H4 (cell line): ENCODE measurements around the gene CRTC1. TPM values are rescaled to one million over a fixed set of nuclear protein-coding genes. Genes with fewer than 3 reads are reported as not detected.

Experiments
- DNase-seq: peaks from one replicate; pipeline ENCODE4 v3.0.0-alpha.2; 2015; ENCODE audit warnings: low spot score
- total RNA-seq: library from RNA; depleted of rRNA; stranded (reverse); fragments of >200 nt; shearing (Covaris generic); gene quantifications from 2 replicates; pipeline ENCODE4 v1.2.3, GENCODE V29; 2014

CRTC1 gene
- total RNA-seq, 1 experiment from 2014 or later: 2.3 TPM

DNA sequence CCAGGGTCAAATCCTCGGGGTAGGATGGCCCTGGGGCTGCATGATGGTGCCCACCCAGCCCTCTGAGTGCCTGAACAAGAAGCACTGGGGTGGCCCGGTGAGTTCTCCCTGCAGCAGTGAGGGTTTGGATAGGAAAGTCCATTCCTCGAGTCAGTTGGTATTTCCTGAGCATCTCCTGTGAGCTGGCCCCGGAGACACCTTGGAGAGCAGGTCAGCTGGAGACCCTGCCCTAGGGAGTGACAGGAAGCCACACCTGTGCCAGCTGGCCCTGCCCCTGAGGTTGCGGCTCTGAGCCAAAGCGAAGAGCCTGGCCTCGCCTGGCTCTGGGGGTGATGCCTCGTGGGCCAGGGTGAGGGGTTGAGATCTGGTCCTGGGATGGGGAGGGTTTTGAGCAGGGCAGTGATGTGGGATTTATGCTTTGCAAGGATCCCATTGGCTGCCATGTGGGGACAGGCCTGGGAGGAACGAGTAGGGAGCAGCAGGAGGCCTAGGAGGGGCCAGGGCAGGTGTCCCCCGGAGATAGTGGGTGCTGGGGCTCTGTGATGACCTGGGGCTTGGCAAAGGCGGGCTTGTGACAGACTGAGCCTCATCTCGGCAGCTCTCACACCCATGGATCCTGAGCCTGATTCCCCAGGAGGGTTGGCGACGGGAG, 16.0 kb downstream of the CRTC1 start:
- DNase-seq: no peak

DNA sequence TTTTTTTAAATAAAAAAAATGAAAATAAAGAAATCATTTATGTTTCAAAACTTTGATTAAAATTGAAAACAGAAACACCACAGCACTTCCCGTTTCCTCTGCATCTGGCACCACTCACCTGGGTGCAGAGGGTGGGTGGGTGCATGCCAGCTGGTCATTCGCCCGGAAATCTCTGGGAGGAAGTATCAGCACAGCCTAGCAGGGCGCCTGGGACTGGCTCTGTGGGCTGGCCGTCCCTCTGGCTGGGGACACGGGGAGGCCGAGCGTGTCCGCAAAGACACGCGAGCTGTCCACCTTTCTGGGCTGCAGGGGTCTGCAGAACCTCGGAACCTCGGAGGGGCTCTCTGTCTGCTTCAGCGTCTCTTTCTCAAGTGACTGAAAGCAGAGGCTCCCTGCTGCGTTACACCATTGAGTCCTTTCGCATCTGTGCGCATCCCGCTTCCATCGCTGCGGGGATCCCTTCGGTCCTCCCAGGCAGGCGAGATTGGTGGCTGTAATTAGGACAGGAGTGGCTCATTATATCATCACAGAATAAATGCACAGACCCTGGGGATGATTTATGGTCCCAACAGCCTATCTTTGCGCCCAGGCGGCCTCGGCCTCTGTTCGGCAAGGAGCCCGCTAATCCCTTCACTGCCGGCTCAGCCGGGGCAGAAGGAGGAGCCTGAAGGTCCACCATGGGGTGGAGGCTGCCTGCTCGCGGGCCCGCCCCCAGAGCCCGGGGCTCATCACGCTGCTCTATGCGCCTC, 17.2 kb downstream of the CRTC1 start:
- no peak for DNase-seq

DNA sequence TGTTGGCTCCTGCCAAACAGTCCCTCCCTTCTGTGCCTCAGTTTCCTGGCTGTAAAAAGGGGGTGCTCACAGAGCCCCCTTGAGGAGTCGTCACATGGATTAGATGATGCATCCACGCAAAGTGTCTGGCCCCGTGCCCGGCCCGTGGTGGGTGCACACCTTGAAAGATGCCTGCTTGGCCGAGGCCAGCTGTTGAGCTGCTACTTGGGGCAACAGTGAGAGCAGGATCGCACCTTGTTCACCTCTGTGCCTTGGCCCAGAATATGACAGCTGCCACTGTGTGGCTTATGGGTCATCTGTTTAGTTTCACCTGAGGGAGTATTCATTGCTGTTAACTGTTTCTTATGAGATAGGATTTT, 17.7 kb downstream of the CRTC1 start:
- no peak for DNase-seq

DNA sequence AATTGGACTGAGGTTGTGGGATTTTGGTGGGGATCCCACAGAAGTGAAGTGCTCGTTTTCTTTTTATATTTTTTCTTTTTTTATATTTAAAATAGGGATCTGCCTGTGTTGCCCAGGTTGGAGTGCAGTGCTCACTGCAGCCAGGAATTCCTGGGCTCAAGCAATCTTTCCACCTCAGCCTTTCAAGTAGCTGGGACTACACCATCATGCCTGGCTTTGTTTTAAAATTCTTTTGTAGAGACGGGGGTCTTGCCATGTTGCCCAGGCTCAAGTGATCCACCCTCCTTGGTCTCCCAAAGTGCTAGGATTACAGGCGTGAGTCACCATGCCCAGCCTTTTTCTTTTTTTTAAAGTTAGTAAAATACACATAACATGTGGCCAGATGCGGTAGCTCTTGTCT, 20.6 kb downstream of the CRTC1 start:
- no peak for DNase-seq

DNA sequence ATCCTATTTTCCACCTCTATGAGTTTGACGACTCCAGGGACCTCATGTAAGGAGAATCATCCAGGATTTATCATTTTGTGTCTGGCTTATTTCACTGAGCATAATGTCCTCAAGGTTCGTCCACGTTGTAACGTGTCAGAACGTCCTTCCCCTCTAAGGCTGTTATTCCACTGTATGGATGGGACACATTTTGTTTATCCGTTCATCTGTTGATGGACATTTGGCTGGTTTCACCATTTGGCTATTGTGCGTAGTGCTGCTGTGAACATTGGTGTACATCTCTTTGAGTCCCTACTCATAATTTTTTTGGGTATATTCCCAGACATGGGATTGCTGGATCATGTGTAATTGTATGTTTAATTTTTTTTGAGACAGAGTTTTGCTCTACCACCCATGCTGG, 21.5 kb downstream of the CRTC1 start:
- no peak for DNase-seq

DNA sequence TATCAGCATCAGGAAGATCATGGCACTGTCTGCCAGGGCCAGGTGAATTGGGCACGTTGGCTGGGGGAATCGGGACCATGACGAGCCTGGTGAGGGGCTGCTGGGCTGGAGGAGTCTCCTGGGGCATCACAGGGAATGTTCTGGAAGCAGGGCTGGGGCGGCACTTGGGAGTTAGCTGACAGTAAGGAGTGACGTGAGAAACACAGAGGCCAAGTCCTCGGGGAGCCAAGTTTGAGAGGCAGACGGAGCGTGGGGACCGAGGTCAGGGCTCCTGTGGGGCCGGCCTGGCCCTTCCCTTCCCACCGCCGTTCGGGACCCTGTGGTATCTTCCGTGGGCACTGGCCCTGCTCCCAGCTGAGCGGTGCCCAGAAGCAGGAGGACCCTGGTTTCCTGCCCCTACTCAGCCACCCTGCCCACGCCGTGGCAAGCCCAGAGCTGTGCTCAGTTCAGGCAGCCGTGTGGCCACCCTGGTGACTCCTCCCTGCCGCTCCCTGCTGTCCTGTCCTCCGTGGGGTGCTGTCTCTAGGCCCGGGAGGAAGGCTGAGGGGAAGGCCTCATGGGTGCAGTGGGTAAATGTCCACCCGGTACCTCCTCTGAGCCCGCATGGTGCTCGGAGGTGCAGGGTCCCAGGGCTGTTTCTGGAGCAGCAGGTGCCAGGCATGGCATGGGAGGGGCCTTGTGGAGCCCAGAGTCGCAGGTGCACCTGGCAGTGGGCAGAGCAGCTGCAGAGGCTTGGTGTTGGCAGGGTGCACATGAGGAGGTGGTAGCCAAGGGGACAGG, 25.2 kb downstream of the CRTC1 start:
- DNase-seq: no peak

DNA sequence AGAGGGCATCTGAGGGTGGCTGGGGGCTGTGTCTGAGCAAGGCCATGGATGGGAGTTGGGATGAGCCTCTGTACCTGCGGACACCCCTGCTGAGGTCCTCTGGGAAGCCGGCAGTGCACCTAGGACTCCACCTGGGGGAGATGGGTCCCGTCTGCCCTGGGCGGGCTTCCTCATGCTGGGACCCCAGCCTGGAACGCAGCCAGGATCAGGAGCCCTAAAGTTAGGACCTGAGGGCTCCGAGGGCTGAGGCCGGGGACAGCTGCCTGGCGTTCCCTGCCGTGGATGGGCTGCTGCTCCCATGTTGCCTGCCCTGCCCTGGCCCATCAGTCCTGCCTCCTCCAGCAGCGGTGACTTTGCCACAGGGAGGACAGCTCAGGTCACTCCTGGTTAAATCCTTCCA, 26.1 kb downstream of the CRTC1 start:
- DNase-seq: no peak

DNA sequence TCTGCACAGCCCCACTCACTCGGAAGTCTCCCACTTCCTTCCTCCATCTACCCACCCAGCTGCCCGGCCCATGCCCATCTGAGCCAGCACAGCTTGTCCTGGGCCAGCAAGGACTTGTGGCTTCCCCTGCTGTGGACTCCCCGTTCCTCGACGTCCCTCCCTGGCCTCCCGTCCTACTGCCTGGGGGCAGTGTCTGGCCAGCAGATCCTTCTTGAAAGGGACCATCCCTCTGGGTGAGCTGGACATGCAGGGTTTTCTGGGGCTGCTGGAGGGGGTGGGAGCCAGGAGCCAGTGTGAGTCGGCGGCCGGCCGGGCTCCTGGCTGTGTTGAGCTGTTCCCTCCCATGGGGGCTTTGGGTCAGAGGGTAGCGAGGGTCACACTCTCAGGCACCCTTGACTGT, 26.7 kb downstream of the CRTC1 start:
- DNase-seq: no peak

DNA sequence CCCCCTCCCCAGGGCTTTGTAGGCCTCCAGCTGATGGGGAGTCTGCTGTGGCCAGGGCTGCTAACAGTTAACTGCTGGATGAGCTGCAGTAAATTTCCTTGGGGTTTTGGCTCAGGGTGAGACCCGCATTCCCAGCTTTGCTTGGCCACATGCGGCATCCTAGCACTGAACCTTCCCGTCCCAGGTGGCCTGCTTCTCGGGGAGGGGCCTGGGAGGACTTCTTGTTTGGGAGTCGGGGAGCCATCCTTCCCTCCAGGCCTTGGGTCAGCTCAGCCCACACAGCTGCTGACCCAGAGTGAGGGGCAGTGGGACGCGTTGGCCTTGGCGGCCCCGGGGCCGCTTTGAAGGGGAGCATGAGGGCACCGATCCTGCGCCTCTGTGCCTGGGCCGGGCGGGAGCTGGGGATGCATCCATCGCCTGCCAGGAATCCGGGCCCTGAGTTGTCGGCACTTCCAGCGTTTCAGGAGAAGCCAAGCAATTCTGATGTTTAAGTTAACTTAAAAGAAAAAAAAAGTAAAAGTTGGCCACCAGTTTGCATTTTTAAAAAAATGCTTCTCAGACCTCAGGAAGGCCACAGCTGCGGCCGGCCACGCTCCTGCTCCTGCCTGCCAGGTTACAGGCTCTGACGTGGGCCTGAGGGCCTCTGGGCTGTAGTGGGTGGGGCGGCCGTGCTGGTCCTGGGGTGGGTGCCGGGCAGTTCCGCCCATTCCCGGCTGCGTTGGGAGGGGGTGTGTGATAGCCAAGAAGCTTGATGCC, 27.7 kb downstream of the CRTC1 start:
- no peak for DNase-seq

DNA sequence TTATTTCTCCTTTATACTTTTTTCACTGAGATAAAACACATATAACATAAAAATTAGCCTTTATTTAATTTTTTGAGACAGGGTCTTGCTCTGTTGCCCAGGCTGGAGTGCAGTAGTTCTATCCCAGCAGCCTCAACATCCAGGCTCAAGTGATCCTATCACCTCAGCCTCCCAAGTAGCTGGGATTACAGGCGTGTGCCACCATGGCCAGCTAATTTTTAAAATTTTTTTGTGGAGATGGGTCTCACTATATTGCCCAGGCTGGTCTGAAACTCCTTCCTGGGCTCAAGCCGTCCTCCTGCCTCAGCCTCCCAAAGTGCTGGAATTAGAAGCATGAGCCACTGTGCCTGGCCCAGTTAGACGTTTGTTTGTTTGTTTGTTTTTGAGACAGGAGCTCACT, 28.4 kb downstream of the CRTC1 start:
- no peak for DNase-seq

DNA sequence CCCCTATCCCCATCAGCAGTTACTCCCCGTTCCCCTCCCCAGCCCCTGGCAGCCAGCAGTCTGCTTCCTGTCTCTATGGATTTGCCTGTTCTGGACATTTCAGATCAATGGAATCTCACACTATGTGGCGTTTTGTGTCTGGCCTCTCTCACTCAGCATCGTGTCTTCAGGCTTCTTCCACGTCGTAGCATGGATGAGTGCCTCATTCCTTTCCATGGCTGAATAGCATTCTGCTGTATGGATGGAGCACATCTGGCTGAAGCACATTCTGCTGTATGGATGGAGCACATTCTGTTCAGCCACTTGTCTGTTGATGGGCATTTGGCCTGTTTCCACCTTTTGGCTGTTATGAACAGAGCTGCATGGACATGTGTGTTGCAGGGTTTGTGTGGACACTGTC, 29.5 kb downstream of the CRTC1 start:
- no peak for DNase-seq

DNA sequence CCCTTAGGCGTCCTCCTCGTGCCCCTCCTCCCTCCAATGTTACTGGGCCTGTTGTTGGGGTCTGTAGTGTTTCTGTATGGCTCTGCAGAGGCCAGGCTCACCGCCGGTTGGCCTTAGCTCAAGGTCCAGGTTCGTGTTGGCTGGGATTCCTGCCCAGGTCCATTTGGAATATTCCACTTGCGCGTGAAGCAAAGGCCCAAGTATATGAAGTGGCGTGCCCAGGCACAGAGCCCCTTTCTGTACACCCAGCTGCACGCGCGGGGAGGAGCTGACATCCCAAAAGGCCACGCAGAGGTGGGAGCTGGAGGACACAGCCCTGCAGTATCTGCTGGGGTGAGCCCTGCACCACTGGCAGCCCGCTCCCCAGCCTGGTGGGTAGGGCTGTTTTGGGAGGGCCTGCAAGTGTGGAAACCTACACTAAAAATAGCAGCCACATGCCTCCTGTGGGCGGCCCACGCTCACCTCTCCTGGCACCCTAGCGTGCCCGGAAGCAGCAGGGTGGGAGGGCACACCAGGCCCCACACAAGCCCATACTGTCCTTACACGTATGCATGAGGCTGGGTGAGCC, 30.2 kb downstream of the CRTC1 start:
- DNase-seq: no peak

DNA sequence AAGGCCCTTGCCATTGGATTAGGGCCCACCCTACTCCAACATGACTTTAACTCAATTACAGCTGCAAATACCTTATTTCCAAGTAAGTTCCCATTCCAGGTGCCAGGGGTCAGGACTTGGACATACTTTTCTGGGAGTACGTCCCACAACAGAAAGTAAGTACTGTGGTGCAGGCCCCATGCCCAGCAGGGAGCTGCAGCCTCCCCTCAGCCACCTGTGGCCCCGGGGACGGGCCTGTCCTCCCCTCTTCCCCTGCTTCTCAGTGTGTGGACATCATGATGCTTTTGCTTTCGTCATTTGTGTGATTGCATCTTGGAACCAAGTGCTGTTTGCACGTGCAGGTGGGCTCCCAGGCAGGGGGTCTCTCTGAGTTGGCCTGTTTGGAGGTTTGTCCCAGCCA, 31.9 kb downstream of the CRTC1 start:
- no peak for DNase-seq

DNA sequence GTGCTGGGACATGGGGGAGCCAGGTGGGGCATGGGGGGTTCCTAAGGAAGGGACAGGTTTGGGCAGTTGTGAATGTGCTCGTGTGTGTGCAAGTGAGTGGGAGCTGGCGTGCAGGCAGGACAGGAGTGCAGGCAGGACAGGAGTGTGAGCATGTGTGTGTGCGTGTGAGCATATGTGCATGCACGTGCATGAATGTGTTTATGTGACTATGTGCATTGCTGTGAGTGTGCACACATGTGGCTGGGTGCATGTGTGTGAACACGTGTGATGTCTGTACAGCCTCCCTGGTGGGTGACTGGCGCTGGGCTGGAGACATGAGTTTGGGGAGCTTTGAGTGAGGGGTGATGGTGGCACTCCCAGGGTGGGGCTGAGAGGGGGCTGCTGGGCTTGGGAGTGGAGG, 33.4 kb downstream of the CRTC1 start:
- no peak for DNase-seq

DNA sequence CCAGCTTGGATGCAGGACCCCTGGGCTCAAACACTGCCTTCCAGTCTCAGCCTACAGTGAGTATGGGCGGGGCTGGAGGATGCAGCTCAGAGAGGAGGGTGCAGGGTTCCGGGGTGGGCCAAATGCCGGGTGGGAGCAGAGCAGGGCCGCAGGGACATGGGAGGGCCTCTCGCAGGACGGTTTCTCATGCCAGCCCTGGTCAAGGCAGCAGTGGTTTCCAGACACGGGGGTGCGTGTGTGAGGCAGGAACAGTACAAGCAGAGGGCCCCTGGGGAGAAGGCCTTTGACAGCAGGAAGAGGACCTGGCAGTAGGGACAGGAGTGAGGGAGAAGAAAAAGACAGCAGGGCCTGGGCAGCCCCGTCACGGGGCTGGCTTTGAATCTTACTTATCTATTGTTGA, 34.1 kb downstream of the CRTC1 start:
- DNase-seq: no peak

DNA sequence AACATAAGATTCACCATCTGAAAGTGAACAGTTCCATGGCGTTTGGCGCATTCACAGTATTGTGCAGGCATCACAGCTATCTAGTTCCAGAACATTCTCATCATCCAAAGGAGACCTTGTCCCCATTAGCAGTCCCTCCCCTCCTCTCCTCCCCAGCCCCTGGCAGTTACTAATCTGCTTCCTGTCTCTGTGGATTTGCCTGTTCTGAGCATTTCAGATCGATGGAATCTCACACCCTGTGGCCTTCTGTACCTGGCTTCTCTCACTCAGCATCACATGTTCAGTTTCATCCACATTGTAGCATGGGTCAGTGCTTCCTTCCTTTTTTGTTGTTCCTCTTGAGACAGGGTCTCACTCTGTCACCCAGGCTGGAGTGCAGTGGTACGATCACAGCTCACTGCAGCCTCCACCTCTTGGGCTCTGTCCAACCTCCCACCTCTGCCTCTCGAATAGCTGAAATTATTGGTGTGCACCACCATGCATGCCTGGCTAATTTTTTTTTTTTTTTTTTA, 34.6 kb downstream of the CRTC1 start:
- no peak for DNase-seq

DNA sequence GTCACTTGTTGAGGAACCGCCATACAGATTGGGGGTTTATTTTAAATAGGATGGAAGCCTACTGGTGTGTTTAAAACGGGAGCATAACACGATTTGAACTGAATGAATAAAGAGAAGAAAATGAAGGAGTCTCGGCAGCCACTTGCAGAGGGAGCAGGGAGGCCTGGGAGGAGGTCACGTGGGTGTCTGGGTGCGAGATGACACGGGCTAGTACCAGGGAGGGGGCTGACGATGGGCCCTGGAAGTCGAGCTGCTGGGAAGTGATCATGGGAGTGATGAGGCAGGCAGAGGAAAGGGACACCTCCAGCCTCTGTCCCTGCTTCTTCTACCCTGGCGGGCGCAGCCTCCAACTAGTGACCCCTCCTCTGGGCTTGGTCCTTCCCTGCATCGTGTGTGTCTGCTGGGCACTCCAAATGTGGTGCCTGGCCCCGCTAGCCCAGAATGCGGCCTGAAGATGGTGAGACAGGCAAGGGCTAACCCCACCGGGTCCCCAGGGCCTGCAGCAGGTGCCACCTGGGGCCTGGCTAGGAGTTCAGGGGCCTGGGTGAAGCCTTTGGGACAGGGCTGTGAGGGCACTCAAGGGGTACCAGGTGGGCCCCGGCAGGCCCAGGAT, 35.5 kb downstream of the CRTC1 start:
- DNase-seq: no peak

DNA sequence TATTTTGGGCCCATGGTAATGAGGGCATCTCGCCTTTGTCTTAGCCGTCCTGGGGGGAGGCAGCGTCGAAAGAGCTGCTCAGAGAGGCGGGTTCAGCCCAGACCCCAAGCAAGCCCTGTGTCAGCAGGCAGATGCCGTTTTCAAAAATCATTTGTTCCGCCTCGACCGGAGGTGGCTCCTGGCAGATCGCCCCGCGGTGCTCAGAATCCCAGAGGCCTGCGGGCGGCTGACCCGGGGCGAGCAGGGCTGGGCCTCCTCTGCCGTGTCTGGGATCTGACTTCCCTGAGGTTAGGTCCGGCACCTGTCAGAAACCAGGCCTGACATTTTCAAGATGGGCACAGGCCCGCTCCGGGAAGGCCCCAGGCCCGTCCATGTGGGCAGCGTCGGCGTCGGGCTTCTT, 36.1 kb downstream of the CRTC1 start:
- no peak for DNase-seq

DNA sequence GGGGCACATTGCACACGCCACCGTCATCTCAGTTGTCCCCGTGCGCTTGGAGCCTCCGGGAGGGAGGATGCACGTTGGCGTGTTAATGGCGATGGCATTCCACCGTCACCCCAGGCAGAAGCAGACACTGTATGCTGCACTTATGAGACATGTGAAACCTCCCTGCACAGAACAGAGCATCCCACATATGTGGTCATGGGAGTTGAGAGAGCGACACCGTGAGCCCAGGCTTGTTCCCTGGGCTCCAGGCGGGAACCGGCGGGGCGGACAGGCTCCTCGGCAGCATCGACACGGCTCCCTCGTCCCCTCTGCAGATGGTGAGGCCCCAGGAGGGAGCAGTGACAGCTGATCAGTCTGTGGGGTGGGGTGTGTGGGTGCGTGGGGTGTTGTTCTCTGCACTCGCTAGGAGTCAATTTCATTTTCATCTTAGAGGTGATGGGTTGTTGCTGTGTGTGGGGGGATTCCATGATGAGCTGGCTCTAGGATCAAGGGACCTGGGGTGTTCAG, 40.4 kb downstream of the CRTC1 start:
- DNase-seq: no peak

DNA sequence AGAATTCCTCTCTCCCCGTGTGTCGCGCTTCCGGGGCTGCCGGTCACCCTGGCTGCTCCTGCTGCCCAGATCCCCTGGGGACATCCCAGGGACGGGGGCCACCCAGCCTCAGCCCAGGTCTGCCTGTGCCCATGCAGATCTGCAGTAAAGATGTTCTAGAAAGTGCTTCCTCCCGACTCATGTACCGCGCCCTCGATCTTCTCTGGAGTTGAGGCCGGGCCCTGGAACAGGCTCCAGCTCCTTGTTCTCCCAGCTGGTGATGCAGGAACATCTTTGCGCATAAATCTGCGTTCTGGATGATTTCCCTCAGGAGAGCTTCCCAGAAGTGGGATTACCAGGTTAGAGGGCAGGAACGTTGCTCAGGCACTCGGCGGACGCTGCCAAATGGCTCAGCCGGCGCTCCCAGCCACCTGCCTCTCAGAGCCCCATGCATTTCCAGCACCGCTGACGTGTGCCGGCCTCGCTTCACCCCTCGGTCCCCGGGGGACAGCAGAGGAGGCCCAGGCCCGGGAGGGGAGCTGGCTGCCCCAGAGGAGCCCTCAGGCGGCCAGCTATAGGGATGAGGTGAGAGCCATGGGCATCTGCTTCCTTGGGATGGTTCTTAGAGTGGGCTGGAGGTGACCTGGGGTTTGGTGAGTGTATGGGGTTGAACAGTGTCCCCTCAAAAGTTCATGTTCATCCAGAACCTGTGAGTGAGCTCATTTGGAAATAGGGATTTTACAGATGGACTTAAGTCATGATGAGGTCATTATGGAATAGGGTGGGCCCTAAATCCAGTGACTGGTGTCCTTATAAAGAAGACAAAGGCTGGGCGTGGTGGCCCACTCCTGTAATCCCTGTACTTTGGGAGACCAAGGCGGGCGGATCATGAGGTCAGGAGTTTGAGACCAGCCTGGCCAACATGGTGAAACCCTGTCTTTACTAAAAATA, 42.6 kb downstream of the CRTC1 start:
- no peak for DNase-seq
